AG04449 (cell line): ENCODE measurements around the gene ELL.

Source experiments
- CTCF ChIA-PET: fragments of 350-600 bp; formaldehyde crosslinking; extraction: SDS; loops from one replicate; lab custom pipeline; 2021; ENCODE audit warnings: antibody characterized with exemption; lab: Yijun Ruan, JAX
- POLR2A ChIA-PET: fragments of 400-600, 350-600 bp; formaldehyde crosslinking; extraction: SDS; loops from one replicate; lab custom pipeline; 2020; ENCODE audit warnings: antibody characterized with exemption, inconsistent platforms; lab: Yijun Ruan, JAX
- DNase-seq: peaks from one replicate; pipeline ENCODE4 v3.0.0-alpha.2; 2010; ENCODE audit warnings: low read depth, low spot score
- H3K4me3 ChIP-seq: 2 replicates; pipeline ENCODE4 v1.5.1; 2011; ENCODE audit warnings: low read depth, mild to moderate bottlenecking, control low read depth, low read length
- CTCF ChIP-seq: IDR thresholded peaks from one replicate; pipeline ENCODE4 v1.5.1; 2011; ENCODE audit warnings: mild to moderate bottlenecking, moderate library complexity, low read length, control low read depth, inconsistent platforms; ENCODE audit not compliant: insufficient read depth; ENCODE audit errors: missing control alignments

The ELL gene

DNA sequence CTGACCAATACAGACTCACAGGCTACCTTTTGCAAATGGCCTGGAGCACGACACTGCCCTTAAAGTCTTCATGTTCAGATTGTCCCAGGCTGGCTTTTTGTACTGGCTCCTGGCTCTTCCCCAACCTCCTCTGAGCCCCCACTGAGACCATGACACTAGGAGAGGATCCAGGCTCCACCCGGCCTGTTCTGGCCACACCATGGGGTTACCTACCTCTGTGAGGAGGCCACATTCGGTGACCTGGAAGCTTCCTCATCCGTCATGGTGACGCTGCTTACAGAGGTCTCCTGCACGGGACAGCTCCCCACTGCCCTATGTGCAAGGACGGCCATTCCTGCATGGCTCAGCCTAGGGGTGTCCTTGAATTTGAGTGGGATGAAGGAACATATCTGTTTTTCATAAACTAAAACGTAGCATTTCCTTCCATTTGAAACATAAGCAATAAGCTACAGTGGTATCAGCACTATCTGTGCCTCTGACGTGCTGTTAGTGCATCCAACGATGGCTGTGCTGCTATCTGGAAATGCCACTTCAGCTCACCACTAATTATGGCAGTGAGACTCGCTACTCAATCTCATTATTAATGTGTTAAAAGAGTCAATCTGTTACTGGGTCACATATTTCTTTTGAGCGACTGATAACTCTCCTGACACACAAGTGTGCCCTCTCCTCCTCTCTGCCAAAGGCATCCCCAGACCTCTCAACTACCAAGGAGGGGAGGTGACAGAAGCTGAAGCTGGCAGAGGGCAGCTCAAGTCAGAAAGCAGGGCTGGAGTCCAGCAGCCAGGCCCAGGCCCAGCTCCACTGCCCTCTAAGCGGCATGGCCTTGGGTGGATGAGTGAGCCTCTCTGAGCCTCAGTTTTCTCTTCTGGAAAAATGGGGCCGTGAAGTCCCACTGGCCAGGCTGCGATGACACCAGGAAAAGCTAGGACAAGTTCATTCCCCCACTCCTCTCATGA, 29.6 kb downstream of the ELL start:
- ChIA-PET POLR2A (interaction anchor here (1.2 kb wide), 1 partner anchor 10 kb away, joined by 3 read pairs; no protein-coding TSS in a partner anchor), CTCF (interaction anchor here (0.6 to 3.9 kb wide), 11 partner anchors 10 to 355 kb away, joined by 3 to 15 read pairs (median 3); partner anchors contain the start of gene REX1BD)
- no peak for DNase-seq
- no peak overlapping the region for H3K4me3 ChIP-seq
- no peak for TF ChIP-seq CTCF

DNA sequence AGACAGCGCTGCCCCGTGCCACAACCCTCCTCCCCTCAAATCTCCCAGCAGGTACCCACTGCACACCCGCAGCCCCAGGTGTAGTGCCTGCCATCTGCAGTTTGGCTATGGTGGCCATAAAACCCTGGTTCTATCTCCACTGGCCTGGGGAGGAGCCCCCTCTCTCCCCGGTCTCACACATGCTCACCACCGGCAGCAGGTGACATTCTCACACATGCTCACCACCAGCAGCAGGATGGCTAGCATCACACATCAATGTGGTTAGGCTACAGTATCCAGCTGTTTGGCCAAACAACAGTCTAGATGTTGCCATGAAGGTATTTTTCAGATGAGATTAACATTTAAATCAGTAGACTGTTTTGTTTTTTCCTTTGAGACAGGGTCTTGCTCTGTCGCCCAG, 31.1 kb downstream of the ELL start:
- no peak for TF ChIP-seq CTCF
- POLR2A ChIA-PET, result no interaction called here
- CTCF ChIA-PET, result interaction anchor here (1.4 to 3.9 kb wide), 4 partner anchors 10 to 29 kb away, joined by 3 to 15 read pairs (median 11); no protein-coding TSS in a partner anchor
- no peak for DNase-seq
- H3K4me3 ChIP-seq, result no peak overlapping the region

DNA sequence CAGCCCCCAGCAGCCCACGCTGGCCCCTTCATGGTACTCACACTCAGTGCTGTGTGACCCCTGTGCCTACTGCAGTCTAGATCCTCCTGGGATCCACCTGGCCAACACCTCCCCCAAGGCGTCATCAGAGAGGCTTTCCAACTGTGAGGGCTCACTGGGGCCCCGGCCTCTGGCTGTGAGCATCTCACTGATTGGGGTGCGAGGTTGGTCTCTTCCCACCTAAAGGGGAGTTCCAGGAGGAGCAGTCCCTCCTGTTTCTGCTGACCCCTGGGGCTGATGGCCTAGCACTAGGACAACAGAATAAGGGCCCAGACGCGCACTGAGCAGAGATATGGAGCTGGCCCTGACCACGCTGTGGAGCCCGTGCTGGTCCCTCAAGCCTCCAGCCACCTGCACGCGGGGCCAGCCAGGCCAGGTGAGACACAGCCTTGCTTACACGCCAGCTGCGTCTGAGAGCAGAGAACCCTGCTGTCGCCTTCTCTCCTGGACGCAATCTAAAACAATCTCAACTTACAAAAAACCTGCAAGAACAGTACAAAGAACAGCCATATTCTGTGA, 32.2 kb downstream of the ELL start:
- no peak for DNase-seq
- no peak overlapping the region for H3K4me3 ChIP-seq
- ChIA-PET CTCF (interaction anchor here (0.8 to 2.0 kb wide), 5 partner anchors 9 to 30 kb away, joined by 3 to 11 read pairs (median 4); no protein-coding TSS in a partner anchor), POLR2A (no interaction called here)
- no peak for TF ChIP-seq CTCF

GRCh38 chr19:18488838-18489626, 32.8 kb downstream of the ELL start:
- CTCF ChIA-PET, result interaction anchor here (0.8 to 4.4 kb wide), 8 partner anchors 9 to 31 kb away, joined by 3 to 26 read pairs (median 4); no protein-coding TSS in a partner anchor
- no peak for DNase-seq

DNA sequence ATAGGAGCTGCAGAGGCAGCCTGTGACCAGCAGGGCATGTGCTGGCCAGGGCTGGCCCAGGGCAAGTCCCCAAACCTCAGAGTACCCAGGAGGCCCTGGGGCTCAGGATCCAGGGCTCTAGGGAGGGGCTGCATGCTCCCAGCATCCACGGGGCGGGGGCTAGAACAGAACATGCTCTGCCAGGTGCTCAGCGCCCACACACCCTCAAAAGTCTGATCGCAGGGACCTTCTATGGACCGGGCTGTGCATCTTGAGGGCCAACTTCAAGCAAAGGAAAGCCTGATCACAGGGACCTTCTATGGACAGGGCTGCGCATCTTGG, 33.5 kb downstream of the ELL start:
- CTCF ChIA-PET, result interaction anchor here (0.9 to 4.4 kb wide), 7 partner anchors 8 to 31 kb away, joined by 3 to 26 read pairs (median 4); no protein-coding TSS in a partner anchor
- POLR2A ChIA-PET, result no interaction called here
- TF ChIP-seq CTCF, result peak; percentile 48
- no peak for DNase-seq
- no peak overlapping the region for H3K4me3 ChIP-seq

More at GRCh38 chr19:18488838-18489626, 32.8 kb downstream of the ELL start:
- POLR2A ChIA-PET, result no interaction called here
- peak; percentile 24 for TF ChIP-seq CTCF
- H3K4me3 ChIP-seq, result no peak overlapping the region
